Peyer's patch (tissue), 4 donors: ENCODE data around the gene TBX10. TPM values are rescaled to one million over a fixed set of nuclear protein-coding genes. Genes with fewer than 3 reads are reported as not detected.
"Not testable (repeated sequence)": the region's sequence is repeated elsewhere in the genome, so short reads cannot be mapped to it uniquely, and the experiment has no call there.

Source experiments
- DNase-seq, 3 donors: peaks; one replicate each; pipeline ENCODE4 v3.0.0-alpha.2; 2017 to 2019
- H3K27ac ChIP-seq, 4 donors: fragments of 200-600 bp; sonication (generic); one replicate each; pipeline ENCODE4 v1.5.1; 2016 to 2019
- H3K27me3 ChIP-seq, 2 donors: fragments of 200-600 bp; sonication (generic); one replicate each; pipeline ENCODE4 v1.5.1; 2019
- H3K36me3 ChIP-seq, 3 donors: fragments of 200-600 bp; sonication (generic); one replicate each; pipeline ENCODE4 v1.5.1; 2016 to 2019
- H3K4me1 ChIP-seq, 4 donors: fragments of 200-600 bp; sonication (generic); one replicate each; pipeline ENCODE4 v1.5.1; 2016 to 2019
- H3K4me3 ChIP-seq, 4 donors: fragments of 200-600 bp; sonication (generic); 1 replicate in 3 of 4; 2 replicates in 1 of 4; pipeline ENCODE4 v1.5.1; 2016 to 2019; ENCODE audit warnings: mild to moderate bottlenecking in 1 of 4
- H3K9me3 ChIP-seq, 4 donors: fragments of 200-600 bp; sonication (generic); one replicate each; pipeline ENCODE4 v1.5.1; 2016 to 2019; ENCODE audit warnings: mild to moderate bottlenecking in 1 of 4
- CTCF ChIP-seq, 6 experiments: fragments of 450-650 bp in 4 of 6; fragments of 200-600 bp in 2 of 6; sonication (generic) in 1 of 6; IDR thresholded peaks; one replicate each; pipeline ENCODE4 v1.5.1; 2017 to 2019; ENCODE audit warnings: antibody characterized with exemption in 6 of 6, mild to moderate bottlenecking in 3 of 6, moderate library complexity in 1 of 6
- POLR2A ChIP-seq, 2 donors: fragments of 450-650 bp; IDR thresholded peaks; one replicate each; pipeline ENCODE4 v1.5.1; 2017; ENCODE audit warnings: antibody characterized with exemption in 2 of 2, mild to moderate bottlenecking in 2 of 2, moderate library complexity in 2 of 2
- total RNA-seq, 4 donors: library from RNA; depleted of rRNA; stranded (reverse); fragments of >200 nt; gene quantifications; one replicate each; pipeline ENCODE4 v1.1.0, GENCODE V29; 2016

Gene TBX10
- total RNA-seq, 4 donors from 2014 or later = 16.9 to 82.5 (median 64.1) TPM; not detected in 1

DNA sequence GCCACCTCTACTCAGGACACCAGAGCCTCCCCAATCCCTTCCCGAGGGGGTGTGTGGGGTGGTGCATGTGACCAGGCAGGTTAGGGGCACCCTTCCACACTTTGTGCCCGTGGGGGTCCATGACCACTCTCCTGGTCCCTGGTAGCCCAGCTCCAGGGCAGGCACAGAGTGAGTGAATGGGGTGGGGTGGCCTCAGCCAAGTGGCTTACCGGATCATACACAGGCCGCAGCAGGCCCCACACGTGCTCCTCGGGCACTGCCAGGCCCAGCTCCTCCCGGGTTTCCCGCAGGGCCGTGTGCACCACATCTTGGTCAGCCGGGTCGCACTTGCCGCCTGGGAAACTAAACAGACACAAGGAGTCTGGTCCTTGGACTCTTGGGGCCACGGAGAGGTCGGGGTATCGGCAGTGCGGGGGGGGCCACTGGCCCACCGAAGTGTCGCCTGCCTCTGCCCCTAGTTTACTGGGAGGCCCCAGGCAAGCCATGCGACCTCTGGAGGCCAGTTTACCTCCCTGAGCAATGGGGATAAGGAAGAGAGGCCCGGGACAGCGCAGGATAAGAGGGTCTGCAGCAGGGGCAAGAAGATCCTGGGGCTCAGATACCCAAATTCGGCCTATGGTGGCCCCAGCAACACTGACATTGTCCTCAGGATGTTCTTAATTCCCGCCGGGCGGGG, 10.7 kb downstream of the TBX10 start:
- H3K27ac ChIP-seq = peak overlapping the region; percentile 90 to 100 (median 99)
- H3K9me3 ChIP-seq = no peaks in the 10 kb centered on the region
- H3K4me3 ChIP-seq = peak overlapping the region; percentile 57 to 75 (median 70)
- no peaks in the 10 kb centered on the region for H3K36me3 ChIP-seq
- DNase-seq = no peak
- peaks cover 5 to 34% (median 9%) of the 10 kb centered on the region in 4 donors for H3K4me1 ChIP-seq
- TF ChIP-seq POLR2A (IDR thresholded peaks at IDR 0.05) (peak in 1 of 2 donors; percentile 21), CTCF (IDR thresholded peaks at IDR 0.05) (no peak)
- H3K27me3 ChIP-seq = no peaks in the 10 kb centered on the region

DNA sequence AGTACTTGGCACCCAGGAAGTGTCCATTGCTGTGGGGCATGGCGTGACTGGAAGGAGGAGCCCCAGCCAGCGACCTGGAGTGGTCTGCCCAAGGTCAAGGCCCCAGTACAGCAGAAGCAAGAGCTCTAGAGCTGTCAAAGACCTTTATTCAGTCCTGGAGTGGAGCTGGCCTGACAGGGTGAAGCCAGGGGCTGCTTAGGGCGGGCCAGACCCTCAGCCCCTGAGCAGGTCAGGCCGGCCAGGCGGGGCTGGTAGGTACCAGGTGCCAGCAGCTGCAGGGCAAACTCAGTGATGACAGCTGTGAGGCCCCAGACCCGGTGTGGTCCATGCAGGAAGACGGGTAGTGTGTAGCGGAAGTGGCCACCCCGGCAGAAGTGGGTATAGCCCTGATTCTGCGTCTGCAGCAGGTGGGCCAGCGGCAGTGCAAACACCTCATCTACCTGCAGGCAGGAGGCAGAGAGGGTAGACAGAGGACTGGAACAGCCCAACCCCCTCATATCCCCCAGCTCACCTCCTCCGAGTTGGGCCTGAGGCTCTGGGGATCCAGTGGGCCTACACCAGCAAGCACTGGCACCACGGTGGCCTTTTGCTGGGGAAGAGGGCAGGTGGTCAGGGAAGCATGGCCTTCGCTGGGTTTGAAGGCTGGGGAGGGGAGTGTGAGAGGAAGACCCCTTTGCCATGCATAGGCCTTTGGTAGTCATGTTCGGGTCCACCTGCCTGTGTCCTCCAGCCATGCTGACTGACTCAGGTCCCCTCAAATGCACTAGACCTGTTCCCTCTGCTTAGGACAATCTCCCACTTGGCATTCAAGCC, 11.5 kb downstream of the TBX10 start:
- Histone ChIP-seq H3K27me3 (no peaks in the 10 kb centered on the region), H3K36me3 (no peaks in the 10 kb centered on the region), H3K4me3 (no peak overlapping the region), H3K9me3 (no peaks in the 10 kb centered on the region), H3K4me1 (peaks cover 5 to 27% (median 9%) of the 10 kb centered on the region in 4 donors), H3K27ac (no peak overlapping the region)
- TF ChIP-seq POLR2A (IDR thresholded peaks at IDR 0.05) (no peak), CTCF (IDR thresholded peaks at IDR 0.05) (no peak)
- DNase-seq = peak in 2 of 3 donors; percentile 44 to 48

DNA sequence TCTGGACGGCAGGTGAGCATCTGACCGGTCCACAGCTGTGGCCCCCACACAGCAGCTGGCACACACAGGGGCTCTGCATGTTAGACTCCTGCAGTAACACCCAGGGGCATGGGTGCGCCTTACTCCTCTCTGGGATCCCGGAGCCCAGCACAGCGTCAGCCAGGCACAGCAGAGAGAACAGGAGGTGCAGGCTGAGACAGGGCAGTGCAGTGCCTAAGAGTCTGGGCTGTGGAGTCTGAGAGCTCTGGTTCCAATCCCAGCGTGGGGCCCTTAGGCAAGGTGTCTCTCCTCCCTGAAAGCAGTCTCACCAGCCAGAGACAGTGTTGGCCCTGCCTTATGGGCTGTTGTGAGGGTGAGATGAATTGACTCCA, 12.1 kb downstream of the TBX10 start:
- no peaks in the 10 kb centered on the region for H3K27me3 ChIP-seq
- TF ChIP-seq POLR2A (IDR thresholded peaks at IDR 0.05) (no peak), CTCF (IDR thresholded peaks at IDR 0.05) (no peak)
- peaks cover 5 to 24% (median 9%) of the 10 kb centered on the region in 4 donors for H3K4me1 ChIP-seq
- H3K4me3 ChIP-seq = no peak overlapping the region
- no peak overlapping the region for H3K27ac ChIP-seq
- DNase-seq = peak in 1 of 3 donors; percentile 44
- H3K36me3 ChIP-seq = no peaks in the 10 kb centered on the region
- H3K9me3 ChIP-seq = no peaks in the 10 kb centered on the region

DNA sequence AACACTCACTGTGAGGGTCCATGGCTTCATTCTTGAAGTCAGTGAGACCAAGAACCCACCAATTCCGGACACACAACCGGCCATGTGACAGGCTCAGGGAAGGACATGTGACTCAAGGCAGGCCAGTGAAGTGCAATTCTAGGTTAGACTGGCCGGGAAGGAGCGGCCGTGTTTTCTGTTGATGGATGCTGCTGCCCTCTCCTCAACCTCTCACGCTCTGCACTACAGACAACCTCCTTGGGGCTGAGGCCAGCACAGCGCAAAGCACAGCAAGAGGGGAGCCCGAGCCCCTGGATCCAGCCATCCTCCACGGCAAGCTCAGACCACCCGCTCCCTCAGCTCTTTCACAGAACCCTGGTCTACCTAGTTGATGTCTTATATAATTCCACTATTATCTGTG, 12.6 kb downstream of the TBX10 start:
- Histone ChIP-seq H3K27me3 (no peaks in the 10 kb centered on the region), H3K27ac (no peak overlapping the region), H3K4me3 (no peak overlapping the region), H3K4me1 (peaks cover 5 to 19% (median 9%) of the 10 kb centered on the region in 4 donors), H3K36me3 (no peaks in the 10 kb centered on the region), H3K9me3 (no peaks in the 10 kb centered on the region)
- peak in 1 of 3 donors; percentile 40 for DNase-seq
- TF ChIP-seq CTCF (IDR thresholded peaks at IDR 0.05) (no peak), POLR2A (IDR thresholded peaks at IDR 0.05) (no peak)

GRCh38 chr11:67626131-67626833, 13.3 kb downstream of the TBX10 start:
- H3K36me3 ChIP-seq, H3K27ac ChIP-seq, DNase-seq, H3K4me3 ChIP-seq, H3K9me3 ChIP-seq, H3K27me3 ChIP-seq: not testable (repeated sequence)
- peaks cover 5 to 12% (median 6%) of the 10 kb centered on the region in 4 donors for H3K4me1 ChIP-seq

- H3K27ac ChIP-seq, H3K9me3 ChIP-seq, H3K36me3 ChIP-seq, H3K4me1 ChIP-seq, H3K4me3 ChIP-seq, DNase-seq, H3K27me3 ChIP-seq: not testable (repeated sequence)
These were observed 15.8 kb downstream of the TBX10 start for GRCh38 chr11:67623795-67624194.

DNA sequence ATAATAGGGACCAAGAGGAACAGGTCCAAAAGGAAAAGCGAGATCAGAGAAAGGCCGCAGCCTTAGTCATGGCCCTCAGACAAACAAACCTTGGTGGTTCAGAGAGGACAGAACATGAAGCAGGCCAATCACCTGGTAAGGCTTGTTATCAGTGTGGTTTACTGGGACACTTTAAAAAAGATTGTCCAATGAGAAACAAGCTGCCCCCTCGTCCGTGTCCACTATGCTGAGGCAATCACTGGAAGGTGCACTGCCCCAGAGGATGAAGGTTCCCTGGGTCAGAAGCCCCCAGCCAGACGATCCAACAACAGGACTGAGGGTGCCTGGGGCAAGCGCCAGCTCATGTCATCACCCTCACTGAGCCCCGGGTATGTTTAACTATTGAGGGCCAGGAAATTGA, 16.7 kb downstream of the TBX10 start:
- DNase-seq, H3K36me3 ChIP-seq, H3K27ac ChIP-seq, H3K4me1 ChIP-seq, H3K9me3 ChIP-seq, H3K27me3 ChIP-seq, H3K4me3 ChIP-seq: not testable (repeated sequence)

- not testable (repeated sequence) for H3K4me3 ChIP-seq, DNase-seq, H3K36me3 ChIP-seq, H3K4me1 ChIP-seq, H3K27ac ChIP-seq, H3K9me3 ChIP-seq, H3K27me3 ChIP-seq
These were observed 17.6 kb downstream of the TBX10 start for GRCh38 chr11:67621928-67622327.

DNA sequence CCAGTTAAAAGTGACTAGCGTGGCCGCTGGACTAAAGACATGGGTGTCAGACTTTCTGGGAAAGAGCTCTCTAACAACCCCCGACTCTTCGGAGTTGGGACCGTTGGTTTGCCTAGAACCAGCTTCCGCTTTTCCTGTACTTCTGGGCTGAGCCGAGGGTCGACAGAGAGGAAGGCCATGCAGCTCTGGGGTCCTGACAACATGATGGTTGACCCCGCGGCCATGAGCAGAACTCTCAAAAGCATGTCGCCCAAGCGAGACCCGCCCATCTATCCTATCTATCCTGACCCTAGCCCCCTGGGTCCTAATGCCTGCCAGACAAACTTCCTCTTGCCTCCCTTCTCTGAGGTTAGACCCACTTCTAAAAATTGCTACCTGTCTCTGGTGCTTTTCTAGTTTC, 18.9 kb downstream of the TBX10 start:
- not testable (repeated sequence) for H3K36me3 ChIP-seq, H3K4me1 ChIP-seq, H3K27ac ChIP-seq, H3K9me3 ChIP-seq, H3K27me3 ChIP-seq, DNase-seq, H3K4me3 ChIP-seq
